Esophagus squamous epithelium (tissue), 4 donors: Measurements from ENCODE around the gene NRXN3.

Experiments
- CTCF ChIP-seq, 6 experiments: fragments of 450-650 bp in 4 of 6; fragments of 200-600 bp in 2 of 6; sonication (generic) in 2 of 6; IDR thresholded peaks; one replicate each; pipeline ENCODE4 v1.5.1; 2016 to 2019; ENCODE audit warnings: antibody characterized with exemption in 6 of 6, mild to moderate bottlenecking in 4 of 6, moderate library complexity in 4 of 6
- POLR2A ChIP-seq, 4 donors: fragments of 450-650 bp; IDR thresholded peaks; one replicate each; pipeline ENCODE4 v1.6.1; 2017; ENCODE audit warnings: antibody characterized with exemption in 4 of 4, mild to moderate bottlenecking in 4 of 4, moderate library complexity in 3 of 4

- TF ChIP-seq CTCF (IDR thresholded peaks at IDR 0.05) (no peak), POLR2A (IDR thresholded peaks at IDR 0.05) (no peak)
Measured at GRCh38 chr14:79562185-79562584, 1392.0 kb downstream of the NRXN3 start.
